RWPE1 (cell line): Measurements from ENCODE around the gene PDE4B.

Experiments
- CTCF ChIA-PET: fragments of 350-600 bp; sonication (Branson Sonifier 250); formaldehyde crosslinking; extraction: SDS; loops from one replicate; lab custom pipeline; 2021; lab: Yijun Ruan, JAX
- POLR2A ChIA-PET: fragments of 400-600 bp; formaldehyde crosslinking; extraction: SDS; loops from one replicate; lab custom pipeline; 2020; ENCODE audit warnings: antibody characterized with exemption; ENCODE audit not compliant: low non-redundant PET; lab: Yijun Ruan, JAX
- DNase-seq: peaks from one replicate; pipeline ENCODE4 v3.0.0; 2012; ENCODE audit warnings: low spot score
- H3K27ac ChIP-seq: fragments of 450-650 bp; 2 replicates; pipeline ENCODE4 v1.5.1; 2017
- TF ChIP-seq, protein P1 (sequence below): fragments of 450-650 bp; conservative IDR thresholded peaks from 2 replicates; pipeline ENCODE4 v1.5.1; 2017; ENCODE audit warnings: low read depth, mild to moderate bottlenecking

PDE4B gene

DNA sequence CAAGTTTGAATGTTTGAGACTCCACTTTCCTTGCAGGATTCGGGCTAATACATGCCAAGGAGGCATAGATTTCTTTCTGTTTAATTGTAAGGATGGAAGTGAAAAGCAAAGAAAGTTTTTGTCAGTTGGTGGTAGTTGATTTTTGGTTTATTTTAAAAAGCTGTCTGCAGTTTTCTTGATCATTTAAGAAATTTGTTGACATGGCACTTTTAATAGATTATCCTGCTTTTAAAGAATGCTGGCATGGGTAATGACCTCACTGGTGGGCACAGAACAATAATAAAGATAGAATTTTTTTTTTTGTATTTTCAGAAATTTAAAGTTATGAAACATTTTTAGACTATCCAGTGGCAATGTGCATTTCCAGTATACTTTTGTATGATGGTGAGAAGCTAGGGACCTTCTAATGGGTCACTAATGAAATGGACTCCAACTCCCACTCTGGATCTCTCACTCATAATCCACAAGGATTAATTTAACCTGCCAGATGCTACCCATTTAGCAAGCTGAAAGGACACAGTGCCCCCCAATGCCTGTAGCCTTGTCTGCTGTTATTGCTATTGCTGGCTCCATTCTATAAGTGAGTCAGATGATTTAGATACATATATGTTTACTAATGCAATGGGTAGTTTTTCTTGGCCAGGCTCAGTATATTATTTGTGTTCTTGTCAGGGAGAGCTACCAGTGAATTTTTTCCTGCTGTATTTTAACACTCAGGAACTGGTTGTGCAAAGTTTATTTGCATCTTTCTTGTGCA lies 551.1 kb downstream of the PDE4B start:
- no peak overlapping the region for H3K27ac ChIP-seq
- no peak for DNase-seq
- TF ChIP-seq, protein P1, sequence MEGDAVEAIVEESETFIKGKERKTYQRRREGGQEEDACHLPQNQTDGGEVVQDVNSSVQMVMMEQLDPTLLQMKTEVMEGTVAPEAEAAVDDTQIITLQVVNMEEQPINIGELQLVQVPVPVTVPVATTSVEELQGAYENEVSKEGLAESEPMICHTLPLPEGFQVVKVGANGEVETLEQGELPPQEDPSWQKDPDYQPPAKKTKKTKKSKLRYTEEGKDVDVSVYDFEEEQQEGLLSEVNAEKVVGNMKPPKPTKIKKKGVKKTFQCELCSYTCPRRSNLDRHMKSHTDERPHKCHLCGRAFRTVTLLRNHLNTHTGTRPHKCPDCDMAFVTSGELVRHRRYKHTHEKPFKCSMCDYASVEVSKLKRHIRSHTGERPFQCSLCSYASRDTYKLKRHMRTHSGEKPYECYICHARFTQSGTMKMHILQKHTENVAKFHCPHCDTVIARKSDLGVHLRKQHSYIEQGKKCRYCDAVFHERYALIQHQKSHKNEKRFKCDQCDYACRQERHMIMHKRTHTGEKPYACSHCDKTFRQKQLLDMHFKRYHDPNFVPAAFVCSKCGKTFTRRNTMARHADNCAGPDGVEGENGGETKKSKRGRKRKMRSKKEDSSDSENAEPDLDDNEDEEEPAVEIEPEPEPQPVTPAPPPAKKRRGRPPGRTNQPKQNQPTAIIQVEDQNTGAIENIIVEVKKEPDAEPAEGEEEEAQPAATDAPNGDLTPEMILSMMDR: no peak

DNA sequence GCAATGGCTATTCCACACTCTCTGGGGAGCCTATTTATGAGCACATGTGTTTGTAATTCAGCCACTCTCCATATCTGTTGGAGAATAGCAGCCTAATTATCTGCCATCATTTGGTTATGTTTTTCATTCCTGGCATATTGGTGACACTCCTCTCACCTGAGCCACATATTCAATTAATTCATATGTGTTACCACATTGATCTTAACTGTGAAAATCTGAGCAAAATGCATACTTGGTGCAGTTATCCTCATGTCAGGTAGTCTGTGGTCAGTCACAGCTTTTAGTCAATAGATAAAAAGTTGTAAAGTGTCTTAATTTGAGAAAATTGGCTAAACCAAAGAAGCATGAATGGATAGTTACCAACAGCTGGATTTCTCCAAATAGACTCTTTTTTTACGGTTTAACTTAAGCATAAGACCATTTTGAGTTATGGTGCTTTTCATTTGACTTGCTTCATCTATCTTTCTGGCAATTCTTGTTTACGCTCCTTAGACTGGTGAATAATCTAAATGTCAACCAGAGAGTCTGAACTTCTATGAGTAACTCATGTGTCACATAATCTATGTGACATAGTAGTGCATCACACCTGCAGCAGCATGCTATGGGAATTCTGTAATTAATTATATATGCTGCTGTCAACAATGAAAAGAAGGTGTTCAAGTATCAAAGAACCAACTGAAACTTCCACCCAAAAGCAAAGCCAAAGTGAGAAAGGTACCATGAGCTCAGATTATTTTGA lies 553.5 kb downstream of the PDE4B start:
- DNase-seq: no peak
- H3K27ac ChIP-seq: no peak overlapping the region
- ChIA-PET POLR2A (no interaction called here), CTCF (no interaction called here)
- TF ChIP-seq, protein P1: no peak

More for the DNA sequence above, 551.1 kb downstream of the PDE4B start:
- ChIA-PET CTCF (interaction anchor here (0.6 to 1.1 kb wide), 4 partner anchors 10 to 269 kb away, joined by 3 to 5 read pairs (median 4); no protein-coding TSS in a partner anchor), POLR2A (interaction anchor here (0.7 kb wide), 1 partner anchor 134 kb away, joined by 4 read pairs; no protein-coding TSS in a partner anchor)

DNA sequence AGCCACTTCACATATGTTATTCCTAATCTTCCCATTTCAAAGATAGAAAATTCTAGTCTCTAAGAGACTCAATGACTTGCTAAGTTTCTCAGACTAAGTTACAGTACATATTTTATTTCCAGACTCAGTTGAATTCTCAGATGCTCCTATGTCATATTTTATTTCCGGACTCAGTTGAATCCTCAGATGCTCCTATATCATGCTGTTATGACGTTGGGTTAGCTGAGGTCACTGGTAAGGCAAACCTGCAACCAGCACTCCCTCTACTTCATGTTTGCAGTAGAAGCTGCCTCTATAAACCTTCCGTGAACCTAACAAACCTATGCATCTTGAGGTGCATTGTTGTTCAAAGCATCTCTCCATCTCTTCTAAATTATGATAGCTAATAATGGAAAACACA lies 554.2 kb downstream of the PDE4B start:
- POLR2A ChIA-PET: no interaction called here
- DNase-seq: no peak
- no peak overlapping the region for H3K27ac ChIP-seq
- TF ChIP-seq, protein P1: no peak
- CTCF ChIA-PET: interaction anchor here (0.7 kb wide), 1 partner anchor 15 kb away, joined by 3 read pairs; no protein-coding TSS in a partner anchor

DNA sequence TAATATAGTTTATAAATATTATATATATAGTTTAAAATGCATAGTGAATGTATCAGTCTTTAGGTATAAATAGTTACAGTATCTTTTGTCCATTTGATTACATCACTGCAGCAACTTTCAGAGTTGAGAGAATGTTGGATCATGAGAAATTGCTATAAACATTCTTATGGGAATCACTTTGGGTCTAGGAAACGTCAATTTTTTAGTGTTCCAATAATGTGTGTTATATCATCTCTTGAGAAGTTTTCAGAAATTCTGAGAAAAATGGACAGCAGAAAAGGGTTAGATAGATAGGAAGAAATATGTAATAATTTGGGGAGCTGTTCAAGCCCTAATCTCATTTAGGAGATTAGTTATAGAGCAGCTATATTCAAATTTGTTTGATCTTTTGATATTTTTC lies 556.1 kb downstream of the PDE4B start:
- POLR2A ChIA-PET: no interaction called here
- H3K27ac ChIP-seq: no peak overlapping the region
- CTCF ChIA-PET: no interaction called here
- TF ChIP-seq, protein P1: no peak
- DNase-seq: no peak

DNA sequence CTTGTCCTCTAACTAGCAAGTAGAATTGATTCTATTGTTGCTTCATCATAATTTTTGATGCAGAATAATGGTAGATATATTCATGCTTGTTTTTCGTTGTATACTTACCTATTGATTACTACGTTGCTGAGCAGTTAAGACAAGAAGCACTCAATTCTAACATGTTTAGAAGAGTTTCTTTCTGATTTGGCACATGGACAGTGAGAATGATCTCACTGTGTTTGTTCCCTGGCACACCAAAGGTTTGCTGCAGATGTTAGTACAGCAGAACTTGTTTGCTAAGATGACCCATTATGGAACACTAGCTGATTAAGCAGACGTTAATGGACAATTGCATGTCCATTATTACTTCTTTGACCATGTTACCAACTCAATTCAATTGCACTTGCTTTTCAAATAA lies 556.5 kb downstream of the PDE4B start:
- ChIA-PET POLR2A (no interaction called here), CTCF (no interaction called here)
- no peak overlapping the region for H3K27ac ChIP-seq
- TF ChIP-seq, protein P1: no peak
- no peak for DNase-seq

DNA sequence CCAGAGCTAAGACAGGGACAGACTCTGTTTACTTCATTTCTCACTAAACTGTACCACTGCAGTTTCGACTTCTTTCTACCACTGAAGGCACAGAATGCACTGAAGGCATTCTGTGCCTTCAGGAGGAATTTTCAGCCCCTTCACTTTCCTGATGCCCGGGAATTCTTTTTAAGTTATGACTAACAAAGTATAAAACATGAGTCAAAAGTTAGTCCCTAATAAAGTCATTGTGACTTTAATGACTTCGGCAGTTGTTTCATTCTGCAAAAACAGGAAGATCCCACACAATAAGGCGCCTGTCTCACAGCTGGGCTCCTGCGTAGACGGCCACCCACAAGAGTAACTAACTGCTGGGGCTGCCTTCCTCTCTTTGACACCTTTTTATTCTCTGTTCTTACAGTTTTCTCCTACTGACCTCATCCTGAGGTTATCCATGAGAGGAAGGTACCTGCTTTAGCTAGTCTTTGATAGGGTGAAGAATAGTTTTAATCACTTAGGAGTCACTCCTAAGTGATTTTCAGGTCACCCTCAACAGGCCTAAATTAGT lies 557.4 kb downstream of the PDE4B start:
- DNase-seq: no peak
- no peak overlapping the region for H3K27ac ChIP-seq
- CTCF ChIA-PET: interaction anchor here (0.6 kb wide), 1 partner anchor 51 kb away, joined by 3 read pairs; no protein-coding TSS in a partner anchor
- TF ChIP-seq, protein P1: no peak
- POLR2A ChIA-PET: no interaction called here
